Omental fat pad (tissue), 4 donors: ENCODE results near the gene UBR4. TPM values are rescaled to one million over a fixed set of nuclear protein-coding genes. Genes with fewer than 3 reads are reported as not detected.

Experiments
- ATAC-seq: fragments of 150-250 bp; one replicate; pipeline ENCODE4 v1.9.1; 2016; ENCODE audit warnings: mild to moderate bottlenecking, moderate library complexity; ENCODE audit not compliant: low FRiP score
- DNase-seq: peaks from one replicate; pipeline ENCODE4 v3.0.0-alpha.2; 2019; ENCODE audit warnings: low spot score
- CTCF ChIP-seq, 3 donors: fragments of 450-650 bp; IDR thresholded peaks; one replicate each; pipeline ENCODE4 v1.5.1; 2016 to 2017; ENCODE audit warnings: antibody characterized with exemption in 3 of 3, mild to moderate bottlenecking in 3 of 3, moderate library complexity in 2 of 3
- total RNA-seq, 4 donors: library from RNA; depleted of rRNA; stranded (reverse); fragments of >200 nt; gene quantifications; one replicate each; pipeline ENCODE4 v1.1.0, GENCODE V29; 2016

UBR4 gene
- total RNA-seq, 4 donors from 2014 or later = 125 to 164 (median 133) TPM

GRCh38 chr1:19160831-19161230 lies 49.2 kb downstream of the UBR4 start:
- no peak for DNase-seq
- ATAC-seq = no peak
- TF ChIP-seq CTCF (IDR thresholded peaks at IDR 0.05) = no peak

- no peak for TF ChIP-seq CTCF (IDR thresholded peaks at IDR 0.05)
- no peak for DNase-seq
- ATAC-seq = no peak
These were observed 52.4 kb downstream of the UBR4 start for GRCh38 chr1:19157653-19158052.

- TF ChIP-seq CTCF (IDR thresholded peaks at IDR 0.05) = no peak
- ATAC-seq (peak; percentile 52), DNase-seq (no peak)
These were observed 53.4 kb downstream of the UBR4 start for GRCh38 chr1:19156676-19157075.

- no peak for ATAC-seq
These were observed 55.2 kb downstream of the UBR4 start for GRCh38 chr1:19154876-19155275.

GRCh38 chr1:19153169-19153568 lies 56.9 kb downstream of the UBR4 start:
- ATAC-seq (no peak), DNase-seq (no peak)
- TF ChIP-seq CTCF (IDR thresholded peaks at IDR 0.05) = no peak

More at GRCh38 chr1:19154876-19155275, 55.2 kb downstream of the UBR4 start:
- no peak for TF ChIP-seq CTCF (IDR thresholded peaks at IDR 0.05)
- DNase-seq = no peak

- TF ChIP-seq CTCF (IDR thresholded peaks at IDR 0.05) = no peak
- ATAC-seq = no peak
These were observed 58.5 kb downstream of the UBR4 start for GRCh38 chr1:19151537-19151936.

GRCh38 chr1:19149736-19150135 lies 60.3 kb downstream of the UBR4 start:
- no peak for DNase-seq
- ATAC-seq = no peak
- TF ChIP-seq CTCF (IDR thresholded peaks at IDR 0.05) = no peak

More at GRCh38 chr1:19151537-19151936, 58.5 kb downstream of the UBR4 start:
- no peak for DNase-seq
